Stimulated activated CD4-positive, alpha-beta T cell treated with anti-CD3 and anti-CD28 coated beads, Interleukin-4, amount 100 ng/mL, for 4 hours (primary cell): ENCODE data around the gene TCAF1.
"Not testable (repeated sequence)": the region's sequence is repeated elsewhere in the genome, so short reads cannot be mapped to it uniquely, and the experiment has no call there.

ENCODE experiments used
- DNase-seq, 2 experiments: peaks; one replicate each; pipeline ENCODE4 v3.0.0-alpha.2; 2020

TCAF1 gene

DNA sequence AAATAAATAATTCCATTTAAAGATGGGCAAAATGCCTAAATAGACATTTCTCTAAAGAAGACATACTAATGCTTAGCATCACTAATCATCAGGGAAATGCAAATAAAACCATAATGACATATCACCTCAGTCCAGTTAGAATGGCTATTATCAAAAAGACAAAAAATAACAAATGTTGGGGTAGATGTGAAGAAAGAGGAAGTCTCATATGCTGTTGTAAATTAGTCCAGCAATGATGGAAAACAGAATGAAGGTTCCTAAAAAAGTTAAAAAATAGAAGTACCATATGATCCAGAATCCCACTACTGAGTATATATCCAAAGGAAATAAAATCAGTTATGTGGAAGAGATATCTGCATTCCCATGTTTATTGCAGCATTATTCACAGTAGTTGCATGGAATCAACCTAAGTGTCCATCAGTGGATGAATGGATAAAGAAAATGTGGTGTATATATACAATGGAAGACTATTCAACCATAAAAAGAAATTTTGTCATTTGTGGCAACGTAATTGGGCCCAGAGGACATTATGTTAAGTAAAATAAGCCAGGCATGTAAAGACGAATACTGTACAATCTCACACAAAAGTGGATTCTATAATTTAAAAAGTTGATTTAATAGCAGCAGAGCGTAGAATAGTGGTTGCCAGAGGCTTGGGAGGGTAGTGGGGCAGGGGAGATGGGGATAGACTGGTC, 52.0 kb downstream of the TCAF1 start:
- DNase-seq: no peak

DNA sequence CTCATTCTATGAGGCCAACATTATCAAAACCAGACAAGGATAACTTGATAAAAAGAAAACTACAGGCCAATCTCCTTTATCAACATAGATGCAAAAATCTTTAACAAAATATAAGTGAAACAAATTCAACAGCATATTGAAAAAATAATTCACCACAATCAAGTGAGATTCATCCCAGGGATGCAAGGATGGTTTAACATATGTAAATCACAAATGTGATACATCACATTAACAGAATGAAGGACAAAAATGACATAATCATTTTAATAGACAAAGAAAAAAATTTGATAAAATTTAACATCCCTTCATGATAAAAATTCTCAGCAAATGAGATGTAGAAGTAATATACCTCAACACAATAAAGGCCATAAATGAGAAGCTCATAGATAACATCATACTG, 53.8 kb downstream of the TCAF1 start:
- DNase-seq: no peak

DNA sequence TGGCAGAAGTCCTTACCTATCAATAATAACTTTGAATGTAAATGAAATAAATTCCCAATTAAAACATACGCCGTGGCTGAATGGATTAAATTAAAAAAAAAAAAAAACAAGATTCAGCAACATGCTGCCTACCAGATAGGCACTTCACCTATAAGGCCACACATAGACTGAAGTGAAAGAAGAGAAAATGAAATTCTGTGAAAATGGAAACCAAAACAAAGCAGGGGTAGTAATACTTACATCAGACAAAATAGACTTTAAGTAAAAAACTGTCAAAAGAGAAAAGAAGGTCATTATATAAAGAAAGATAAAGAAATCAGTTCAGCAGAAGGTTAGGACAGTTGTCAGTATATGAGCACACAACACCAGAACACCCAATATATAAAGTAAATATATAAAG, 55.3 kb downstream of the TCAF1 start:
- DNase-seq: no peak

GRCh38 chr7:143841696-143842095, 60.3 kb downstream of the TCAF1 start:
- not testable (repeated sequence) for DNase-seq

- not testable (repeated sequence) for DNase-seq
These were observed 61.9 kb downstream of the TCAF1 start for GRCh38 chr7:143840062-143840461.

DNA sequence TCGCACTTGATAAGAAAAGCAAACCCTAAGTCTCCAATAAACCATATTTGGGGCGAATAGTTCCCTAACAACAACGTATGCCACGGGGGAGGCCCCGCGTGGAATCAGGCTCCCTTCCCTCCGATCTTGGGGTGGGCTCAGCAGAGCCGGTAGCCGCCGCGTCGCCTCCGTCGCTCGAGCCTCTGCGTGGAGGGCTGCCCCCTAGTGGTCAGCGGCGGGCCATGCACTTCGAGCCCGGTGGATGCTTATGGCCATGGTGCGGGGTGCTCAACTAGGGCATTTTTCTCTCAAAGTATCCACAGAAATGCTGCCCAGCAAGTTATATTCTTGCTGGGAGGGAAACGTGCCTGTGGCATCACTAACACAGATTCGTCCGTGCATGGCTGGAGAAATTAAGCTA, 64.8 kb downstream of the TCAF1 start:
- DNase-seq: peak; percentile 87 to 97

DNA sequence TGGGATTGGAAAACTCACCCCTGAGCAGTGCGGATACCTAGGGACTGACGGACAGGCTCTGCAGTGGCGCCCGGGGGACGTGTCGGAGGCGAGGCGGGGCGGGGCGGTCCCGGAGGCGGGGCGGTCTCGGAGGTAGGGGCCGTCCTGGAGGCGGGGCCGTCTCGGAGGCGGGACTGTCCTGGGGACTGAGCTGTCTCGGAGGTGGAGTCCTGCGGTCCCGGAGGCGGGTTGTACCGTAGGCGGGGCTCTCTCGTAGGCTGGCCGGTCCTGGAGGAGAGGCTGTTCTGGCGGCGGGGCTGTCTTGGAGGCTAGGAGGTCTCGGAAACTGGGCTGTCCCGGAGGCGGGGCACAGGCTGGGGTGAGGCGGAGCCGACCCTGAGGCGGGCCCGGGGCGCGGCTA, 65.4 kb downstream of the TCAF1 start:
- DNase-seq: peak; percentile 87 to 88

- DNase-seq: not testable (repeated sequence)
These were observed 65.9 kb downstream of the TCAF1 start for GRCh38 chr7:143836088-143836487.

DNA sequence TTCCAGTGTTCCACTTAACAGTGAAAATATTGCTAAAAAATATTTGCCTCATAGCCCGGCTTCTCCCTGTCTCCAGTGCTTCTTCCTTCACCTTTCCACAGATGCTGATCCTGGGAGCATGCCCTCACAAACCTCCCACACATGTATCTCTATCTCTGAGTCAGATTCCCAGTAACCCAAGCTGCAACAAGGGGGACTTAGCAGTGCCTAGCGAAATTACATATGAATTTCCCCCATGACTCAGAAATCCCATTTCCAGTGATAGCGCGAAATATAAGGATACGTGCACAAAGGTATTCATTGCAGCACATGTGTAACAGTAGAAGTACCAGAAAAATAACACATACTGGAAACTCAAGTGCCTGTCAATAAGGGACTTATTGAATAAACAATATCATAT, 75.4 kb downstream of the TCAF1 start:
- DNase-seq: not testable (repeated sequence)

DNA sequence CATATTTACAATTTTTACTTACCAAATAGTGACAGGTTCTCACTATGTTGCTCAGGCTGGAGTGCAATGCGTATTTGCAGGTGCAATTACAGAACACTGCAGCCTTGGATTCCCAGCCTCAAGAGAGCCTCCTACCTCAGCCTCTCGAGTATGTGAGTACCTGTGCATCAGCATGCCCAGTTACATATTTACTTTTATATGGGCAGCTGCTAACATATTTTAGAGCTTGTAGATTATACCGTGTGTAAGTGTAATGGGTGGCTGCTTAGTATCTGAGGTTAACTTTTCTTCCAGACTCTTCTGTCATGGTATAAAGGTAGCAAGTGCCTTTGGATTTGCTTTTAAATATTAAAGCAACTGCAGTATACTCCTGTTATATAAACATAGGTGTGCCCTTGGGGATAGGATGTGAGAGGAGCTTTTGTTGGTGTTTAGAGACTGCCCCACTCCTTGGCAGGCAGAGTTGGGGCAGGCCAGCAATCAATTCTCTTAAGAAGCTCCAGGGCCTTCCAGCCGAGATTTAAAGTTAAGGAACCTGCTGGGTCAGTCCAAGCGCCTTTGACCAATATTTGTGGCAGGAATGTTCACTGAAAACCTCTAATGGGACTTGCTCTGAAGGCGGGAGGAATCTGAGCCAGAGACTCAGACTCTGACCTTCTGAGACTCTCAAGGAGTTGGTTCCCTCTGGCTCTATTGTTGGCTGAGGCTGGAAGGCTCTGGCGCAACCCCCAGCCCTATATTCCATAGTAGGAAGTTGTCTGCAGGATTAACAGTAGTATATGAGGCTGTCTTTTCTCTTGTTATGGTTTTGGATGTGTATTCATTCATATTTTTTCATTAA, 77.5 kb downstream of the TCAF1 start:
- DNase-seq: not testable (repeated sequence)

DNA sequence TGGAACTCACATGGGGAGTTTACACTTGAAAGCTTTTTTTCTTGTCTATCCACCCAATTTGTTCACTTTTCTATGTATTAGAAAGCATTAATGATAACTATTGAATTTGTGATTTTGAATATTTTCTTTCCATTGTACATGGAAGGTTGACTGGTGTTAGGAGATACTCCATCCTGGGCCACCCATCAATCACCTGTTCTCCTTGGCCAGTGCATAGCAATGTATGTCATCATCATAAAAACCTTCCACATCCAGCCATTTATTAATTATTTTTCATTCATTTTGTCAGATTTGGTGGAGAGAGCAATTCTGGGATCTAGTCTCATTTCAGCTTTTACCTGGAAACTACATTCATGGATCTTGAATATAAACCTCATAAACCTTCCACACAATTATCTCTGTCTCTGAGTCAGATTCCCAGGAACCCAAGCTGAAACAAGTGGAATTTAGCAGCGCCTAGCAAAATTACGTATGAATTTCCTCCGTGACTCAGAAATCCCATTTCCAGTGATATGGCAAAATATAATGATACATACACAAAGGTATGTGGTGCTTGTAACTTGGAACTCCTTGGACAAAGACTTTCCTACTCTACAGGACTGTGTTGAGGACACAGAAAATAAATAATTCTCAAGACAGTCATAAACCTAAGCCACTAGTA, 78.2 kb downstream of the TCAF1 start:
- DNase-seq: not testable (repeated sequence)

DNA sequence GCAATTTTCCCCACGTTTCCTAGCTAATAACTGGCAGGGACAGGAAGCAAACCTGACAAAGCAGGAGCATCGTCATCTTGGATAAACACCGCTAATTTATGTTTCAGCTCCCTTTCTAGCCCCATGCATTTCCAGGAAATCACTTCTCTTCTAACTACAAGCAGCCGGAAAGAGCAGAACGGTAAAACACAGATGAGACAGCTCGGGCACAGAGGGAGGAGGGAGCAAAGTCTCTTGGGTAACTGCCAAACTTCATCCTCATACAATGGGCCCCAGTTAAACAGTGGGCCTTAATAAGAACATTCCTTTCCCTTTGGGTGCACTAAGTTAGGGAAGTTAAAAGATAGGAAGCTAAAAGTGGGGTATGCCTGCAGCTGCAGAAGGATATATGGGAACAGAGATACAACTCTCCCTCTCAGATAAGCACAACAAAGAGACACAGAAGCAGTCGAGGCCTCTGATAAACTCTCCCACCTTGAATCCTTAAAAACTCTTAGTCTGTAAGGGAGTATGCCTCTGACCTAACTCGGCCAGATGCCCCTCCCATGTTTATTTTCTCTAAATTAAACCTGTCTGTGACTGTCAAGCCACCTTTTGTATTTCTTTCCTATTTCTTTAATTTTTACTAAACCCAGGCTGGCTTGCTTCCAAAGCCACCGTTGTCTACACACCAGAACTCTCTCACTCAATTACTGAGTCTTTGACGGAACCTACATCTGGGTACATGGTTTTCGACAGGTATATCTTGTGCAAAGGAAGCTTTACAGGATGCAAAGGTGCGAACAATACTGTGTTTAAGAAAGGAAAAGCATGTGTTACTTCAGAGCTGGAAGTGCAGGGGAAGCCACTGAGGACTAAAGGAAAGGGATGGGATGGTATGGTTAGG, 80.3 kb downstream of the TCAF1 start:
- DNase-seq: not testable (repeated sequence)

- not testable (repeated sequence) for DNase-seq
These were observed 84.1 kb downstream of the TCAF1 start for GRCh38 chr7:143817873-143818272.

DNA sequence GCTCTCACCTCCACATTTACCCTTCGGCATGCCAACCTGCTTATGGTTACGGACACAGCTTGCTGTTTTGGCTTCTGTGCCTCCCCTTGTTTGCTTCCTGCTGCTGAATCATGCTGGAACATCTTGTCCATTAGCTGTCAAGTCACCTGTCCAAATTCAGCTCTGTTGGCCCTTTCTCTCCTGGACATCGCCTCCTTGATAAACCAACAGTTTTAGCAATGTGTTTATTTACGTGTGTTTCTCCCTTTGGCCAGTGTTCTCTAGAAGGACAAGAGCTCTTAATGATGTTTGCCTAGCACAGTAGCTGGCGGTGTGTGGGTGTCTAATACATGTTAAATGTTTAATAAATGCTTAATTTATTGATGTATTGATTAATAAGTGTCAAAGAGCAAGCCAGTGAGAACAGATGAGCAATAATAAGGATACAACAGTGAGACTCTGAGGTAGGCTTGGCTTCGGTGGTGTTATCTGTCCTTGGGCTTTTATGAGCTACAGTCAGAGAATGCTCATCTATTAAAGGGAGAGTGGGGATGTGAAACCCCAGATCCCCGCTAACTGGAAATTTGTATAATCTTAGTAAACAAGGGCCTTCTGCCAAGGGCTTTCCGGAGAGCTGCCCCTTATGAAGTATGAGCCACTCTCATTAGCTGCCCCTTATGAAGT, 85.4 kb downstream of the TCAF1 start:
- DNase-seq: not testable (repeated sequence)

DNA sequence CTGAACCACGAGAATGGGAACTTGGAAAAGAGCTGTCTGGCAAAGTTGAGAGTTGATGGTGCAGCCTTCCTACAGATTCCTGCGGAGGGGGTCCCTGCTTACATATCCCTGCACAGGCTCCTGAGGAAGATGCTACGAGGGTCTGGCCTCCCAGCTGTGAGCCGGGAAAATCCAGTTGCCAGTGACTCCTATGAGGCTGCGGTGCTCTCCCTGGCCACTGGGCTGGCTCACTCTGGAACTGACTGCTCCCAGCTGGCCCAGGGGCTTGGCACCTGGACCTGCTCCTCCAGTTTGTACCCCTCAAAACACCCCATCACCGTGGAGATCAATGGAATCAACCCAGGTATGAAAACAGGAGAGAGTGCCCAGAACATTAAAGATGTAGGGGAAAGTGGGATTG, 91.3 kb downstream of the TCAF1 start:
- DNase-seq: not testable (repeated sequence)

- DNase-seq: not testable (repeated sequence)
These were observed 95.3 kb downstream of the TCAF1 start for GRCh38 chr7:143806664-143807071.
